ENCODE measurements around the gene FBXO17. TPM values are rescaled to one million over a fixed set of nuclear protein-coding genes. Genes with fewer than 3 reads are reported as not detected.

Gene FBXO17
- total RNA-seq, 1 donor from 2014 or later: 24.1 TPM

DNA sequence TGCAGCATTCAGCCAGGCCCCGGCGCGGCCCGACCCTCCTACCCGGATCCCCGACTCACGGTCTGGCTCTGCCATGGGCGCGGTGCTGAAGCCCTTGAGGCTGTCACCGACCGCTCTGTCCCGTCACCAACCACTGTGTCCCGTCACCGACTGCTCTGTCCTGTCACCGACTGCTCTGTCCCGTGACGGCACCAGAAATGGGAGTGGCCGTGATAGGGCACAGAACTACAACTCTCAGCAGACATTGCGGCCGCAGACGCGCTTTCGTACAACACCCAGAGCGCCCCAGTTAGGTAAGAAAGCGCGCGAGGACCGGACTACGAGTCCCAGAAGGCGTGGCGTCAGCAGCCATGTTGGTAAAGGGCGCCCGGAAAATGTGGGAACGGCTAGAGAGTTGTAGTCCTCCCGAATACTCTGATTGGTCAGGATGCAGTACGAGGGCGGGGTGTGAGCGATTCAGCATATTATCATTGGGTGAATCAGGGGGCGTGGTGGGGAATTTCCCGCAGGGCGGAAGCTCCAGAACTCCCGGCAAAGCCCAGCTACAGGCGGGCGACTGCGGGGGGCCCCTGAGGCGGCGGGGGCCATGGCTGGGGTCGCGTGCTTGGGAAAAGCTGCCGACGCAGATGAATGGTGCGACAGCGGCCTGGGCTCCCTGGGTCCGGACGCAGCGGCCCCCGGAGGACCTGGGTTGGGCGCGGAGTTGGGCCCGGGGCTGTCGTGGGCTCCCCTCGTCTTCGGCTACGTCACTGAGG is 75.9 kb downstream of the FBXO17 start, which contains the start of the genes NFKBIB and SIRT2:
NFKBIB (plus strand) TSS at position 523 of the 755 bp plus-strand sequence; CDS start at position 587, 64 bp downstream.
SIRT2 (minus strand) TSS at position 172 of the 755 bp plus-strand sequence; CDS start at position 75, 97 bp downstream.
- peak; percentile 96 for DNase-seq (ENCODE audit: low spot score, unreplicated experiment)
- peak within 1 kb of the TSS; percentile 98 for H3K4me3 Mint-ChIP-seq (ENCODE audit: low read depth)
- H3K36me3 Mint-ChIP-seq (ENCODE audit: insufficient read depth): peaks cover 4% of the 10 kb centered on the region
- TF ChIP-seq, protein P1, sequence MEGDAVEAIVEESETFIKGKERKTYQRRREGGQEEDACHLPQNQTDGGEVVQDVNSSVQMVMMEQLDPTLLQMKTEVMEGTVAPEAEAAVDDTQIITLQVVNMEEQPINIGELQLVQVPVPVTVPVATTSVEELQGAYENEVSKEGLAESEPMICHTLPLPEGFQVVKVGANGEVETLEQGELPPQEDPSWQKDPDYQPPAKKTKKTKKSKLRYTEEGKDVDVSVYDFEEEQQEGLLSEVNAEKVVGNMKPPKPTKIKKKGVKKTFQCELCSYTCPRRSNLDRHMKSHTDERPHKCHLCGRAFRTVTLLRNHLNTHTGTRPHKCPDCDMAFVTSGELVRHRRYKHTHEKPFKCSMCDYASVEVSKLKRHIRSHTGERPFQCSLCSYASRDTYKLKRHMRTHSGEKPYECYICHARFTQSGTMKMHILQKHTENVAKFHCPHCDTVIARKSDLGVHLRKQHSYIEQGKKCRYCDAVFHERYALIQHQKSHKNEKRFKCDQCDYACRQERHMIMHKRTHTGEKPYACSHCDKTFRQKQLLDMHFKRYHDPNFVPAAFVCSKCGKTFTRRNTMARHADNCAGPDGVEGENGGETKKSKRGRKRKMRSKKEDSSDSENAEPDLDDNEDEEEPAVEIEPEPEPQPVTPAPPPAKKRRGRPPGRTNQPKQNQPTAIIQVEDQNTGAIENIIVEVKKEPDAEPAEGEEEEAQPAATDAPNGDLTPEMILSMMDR (IDR thresholded peaks at IDR 0.05; ENCODE audit: unreplicated experiment): no peak
- H3K27me3 Mint-ChIP-seq: peaks cover 3% of the 10 kb centered on the region
- no peaks in the 10 kb centered on the region for H3K9me3 Mint-ChIP-seq (ENCODE audit: low read depth)
- H3K27ac Mint-ChIP-seq: peak within 1 kb of the TSS; percentile 99
- H3K4me1 Mint-ChIP-seq (ENCODE audit: low read depth): peaks cover 20% of the 10 kb centered on the region

- Mint-ChIP-seq H3K4me3 (ENCODE audit: low read depth) (peak overlapping the region; percentile 98), H3K27ac (peak overlapping the region; percentile 99), H3K27me3 (peaks cover 3% of the 10 kb centered on the region), H3K9me3 (ENCODE audit: low read depth) (no peaks in the 10 kb centered on the region), H3K4me1 (ENCODE audit: low read depth) (peaks cover 20% of the 10 kb centered on the region), H3K36me3 (ENCODE audit: insufficient read depth) (peaks cover 2% of the 10 kb centered on the region)
- TF ChIP-seq, protein P1 (IDR thresholded peaks at IDR 0.05; ENCODE audit: unreplicated experiment): no peak
- no peak for DNase-seq (ENCODE audit: low spot score, unreplicated experiment)
Measured at GRCh38 chr19:38898788-38899446, 76.6 kb downstream of the FBXO17 start.

- Mint-ChIP-seq H3K4me3 (ENCODE audit: low read depth) (no peak overlapping the region), H3K27me3 (peaks cover 3% of the 10 kb centered on the region), H3K27ac (no peak overlapping the region), H3K4me1 (ENCODE audit: low read depth) (peaks cover 9% of the 10 kb centered on the region), H3K9me3 (ENCODE audit: low read depth) (no peaks in the 10 kb centered on the region), H3K36me3 (ENCODE audit: insufficient read depth) (no peaks in the 10 kb centered on the region)
- DNase-seq (ENCODE audit: low spot score, unreplicated experiment): no peak
- TF ChIP-seq, protein P1 (IDR thresholded peaks at IDR 0.05; ENCODE audit: unreplicated experiment): no peak
Measured at GRCh38 chr19:38894968-38895367, 80.6 kb downstream of the FBXO17 start.

- Mint-ChIP-seq H3K4me3 (ENCODE audit: low read depth) (no peak overlapping the region), H3K27me3 (no peaks in the 10 kb centered on the region), H3K9me3 (ENCODE audit: low read depth) (no peaks in the 10 kb centered on the region), H3K27ac (no peak overlapping the region), H3K4me1 (ENCODE audit: low read depth) (peaks cover under 1% of the 10 kb centered on the region), H3K36me3 (ENCODE audit: insufficient read depth) (no peaks in the 10 kb centered on the region)
- DNase-seq (ENCODE audit: low spot score, unreplicated experiment): no peak
- TF ChIP-seq, protein P1 (IDR thresholded peaks at IDR 0.05; ENCODE audit: unreplicated experiment): no peak
Measured at GRCh38 chr19:38893341-38893771, 82.2 kb downstream of the FBXO17 start.

- H3K4me3 Mint-ChIP-seq (ENCODE audit: low read depth): no peak overlapping the region
- no peaks in the 10 kb centered on the region for H3K9me3 Mint-ChIP-seq (ENCODE audit: low read depth)
- H3K36me3 Mint-ChIP-seq (ENCODE audit: insufficient read depth): no peaks in the 10 kb centered on the region
- TF ChIP-seq, protein P1 (IDR thresholded peaks at IDR 0.05; ENCODE audit: unreplicated experiment): no peak
- H3K4me1 Mint-ChIP-seq (ENCODE audit: low read depth): no peaks in the 10 kb centered on the region
- H3K27me3 Mint-ChIP-seq: no peaks in the 10 kb centered on the region
- DNase-seq (ENCODE audit: low spot score, unreplicated experiment): no peak
- no peak overlapping the region for H3K27ac Mint-ChIP-seq
Measured at GRCh38 chr19:38892841-38893240, 82.7 kb downstream of the FBXO17 start.
